Esophagus muscularis mucosa (tissue), 4 donors: ENCODE data around the gene GMDS. TPM values are rescaled to one million over a fixed set of nuclear protein-coding genes. Genes with fewer than 3 reads are reported as not detected.

Experiments
- DNase-seq: peaks from one replicate; pipeline ENCODE4 v3.0.0-alpha.2; 2017; ENCODE audit errors: extremely low spot score
- H3K27ac ChIP-seq, 4 donors: fragments of 200-600 bp; sonication (generic); replicated peaks in 1 of 4; 1 replicate in 3 of 4; 2 replicates in 1 of 4; pipeline ENCODE4 v1.5.1; 2016 to 2019; ENCODE audit warnings: mild to moderate bottlenecking in 1 of 4
- H3K27me3 ChIP-seq, 4 donors: fragments of 200-600 bp; sonication (generic); one replicate each; pipeline versions ENCODE4 v1.5.1 to v1.6.0; 2016 to 2019
- H3K36me3 ChIP-seq, 4 donors: fragments of 200-600 bp; sonication (generic); one replicate each; pipeline ENCODE4 v1.5.1; 2016 to 2019
- H3K4me1 ChIP-seq, 4 donors: fragments of 200-600 bp; sonication (generic); one replicate each; pipeline ENCODE4 v1.5.1; 2016 to 2019
- H3K4me3 ChIP-seq, 4 donors: fragments of 200-600 bp; sonication (generic); 1 replicate in 2 of 4; 2 replicates in 2 of 4; pipeline ENCODE4 v1.5.1; 2016 to 2019; ENCODE audit warnings: mild to moderate bottlenecking in 4 of 4, moderate library complexity in 1 of 4
- H3K9me3 ChIP-seq, 4 donors: fragments of 200-600 bp; sonication (generic); 1 replicate in 3 of 4; 2 replicates in 1 of 4; pipeline ENCODE4 v1.5.1; 2016 to 2019
- CTCF ChIP-seq, 3 experiments: fragments of 200-600 bp in 2 of 3; fragments of 450-650 bp in 1 of 3; sonication (generic) in 2 of 3; IDR thresholded peaks; one replicate each; pipeline ENCODE4 v1.5.1; 2017 to 2019; ENCODE audit warnings: antibody characterized with exemption in 3 of 3, mild to moderate bottlenecking in 2 of 3, moderate library complexity in 1 of 3
- EP300 ChIP-seq: sonication (generic); formaldehyde crosslinking; IDR thresholded peaks from one replicate; pipeline ENCODE4 v1.6.1; 2017; ENCODE audit warnings: antibody characterized with exemption
- POLR2A ChIP-seq: fragments of 450-650 bp; IDR thresholded peaks from one replicate; pipeline ENCODE4 v1.6.1; 2017; ENCODE audit warnings: antibody characterized with exemption, moderate library complexity, mild to moderate bottlenecking, low read depth
- POLR2AphosphoS5 ChIP-seq, 2 donors: sonication (generic); formaldehyde crosslinking; IDR thresholded peaks; one replicate each; pipeline ENCODE4 v1.6.1; 2017; ENCODE audit warnings: antibody characterized with exemption in 2 of 2
- whole genome bisulfite sequencing: methylation state at CpG from one replicate; pipeline ENCODE4 v1.1.5; 2018; 5-methylcytosine and 5-hydroxymethylcytosine counted together
- intact Hi-C: fragments of 100-400 bp; cut with DNase I; formaldehyde crosslinking; loops from one replicate; pipeline ENCODE4 v1.15.1; 2023
- total RNA-seq, 4 donors: library from RNA; depleted of rRNA; stranded (reverse); fragments of >200 nt; gene quantifications; one replicate each; pipeline versions ENCODE4 v1.1.0 to v1.2.1, GENCODE V29; 2016

Gene GMDS
- total RNA-seq, 4 donors from 2014 or later = 3.6 to 14.1 (median 6.0) TPM

GRCh38 chr6:2263896-2264295, 18.5 kb upstream of the GMDS start:
- no CpG with 5 or more reads among the region's 1 CpG for WGBS
- no peaks in the 10 kb centered on the region for H3K4me1 ChIP-seq
- H3K4me3 ChIP-seq = no peak overlapping the region
- peaks cover 0 to 20% (median 14%) of the 10 kb centered on the region in 4 donors for H3K36me3 ChIP-seq
- DNase-seq = no peak
- TF ChIP-seq EP300 = no peak
- TF ChIP-seq POLR2A = no peak
- no peaks in the 10 kb centered on the region for H3K9me3 ChIP-seq
- no peak overlapping the region for H3K27ac ChIP-seq
- no peaks in the 10 kb centered on the region for H3K27me3 ChIP-seq
- intact Hi-C loops = no loop called here

- no peak overlapping the region for H3K27ac ChIP-seq
- H3K9me3 ChIP-seq = peaks cover 0 to 9% (median 4%) of the 10 kb centered on the region in 4 donors
- no peaks in the 10 kb centered on the region for H3K4me1 ChIP-seq
- no peaks in the 10 kb centered on the region for H3K27me3 ChIP-seq
- peaks cover 0 to 24% (median 14%) of the 10 kb centered on the region in 4 donors for H3K36me3 ChIP-seq
- TF ChIP-seq POLR2A = no peak
- TF ChIP-seq POLR2AphosphoS5 (IDR thresholded peaks at IDR 0.05) = no peak
- no peak for TF ChIP-seq EP300
- TF ChIP-seq CTCF (IDR thresholded peaks at IDR 0.05) = no peak
- H3K4me3 ChIP-seq = no peak overlapping the region
- WGBS = 96% methylated on average over 5 of the region's 5 CpGs
- DNase-seq = no peak
- intact Hi-C loops = no loop called here
Observed at GRCh38 chr6:2259574-2259973, 14.2 kb upstream of the GMDS start.

DNA sequence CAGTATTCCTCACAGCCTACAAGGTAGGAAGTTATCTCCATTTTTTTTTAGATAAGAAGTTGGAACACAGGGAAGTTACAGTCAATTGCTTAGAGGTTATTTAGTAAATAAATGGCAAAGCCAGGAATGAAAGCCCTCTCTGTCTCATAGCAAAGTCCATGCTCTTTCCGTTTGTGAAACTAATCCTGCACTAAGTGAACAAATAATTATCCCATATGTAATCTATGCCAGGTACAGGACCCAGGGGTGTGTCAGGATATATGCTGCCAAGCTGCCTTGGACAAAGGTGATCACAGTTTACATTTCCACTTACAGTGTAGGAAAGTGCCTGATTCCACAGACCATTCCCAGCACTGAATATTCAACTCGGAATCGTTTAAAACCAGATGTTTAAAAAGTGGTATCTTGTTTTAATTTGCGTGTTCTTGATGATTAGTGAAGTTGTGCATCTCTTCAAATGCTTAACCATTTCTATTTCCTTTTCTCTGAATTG, 13.6 kb upstream of the GMDS start:
- H3K9me3 ChIP-seq = peaks cover 0 to 9% (median 4%) of the 10 kb centered on the region in 4 donors
- no peak for TF ChIP-seq POLR2AphosphoS5 (IDR thresholded peaks at IDR 0.05)
- TF ChIP-seq CTCF (IDR thresholded peaks at IDR 0.05) = no peak
- TF ChIP-seq EP300 = no peak
- TF ChIP-seq POLR2A = no peak
- H3K27ac ChIP-seq = no peak overlapping the region
- H3K27me3 ChIP-seq = no peaks in the 10 kb centered on the region
- no peaks in the 10 kb centered on the region for H3K4me1 ChIP-seq
- 60% methylated on average over 4 of the region's 4 CpGs for WGBS
- intact Hi-C loops = no loop called here
- H3K4me3 ChIP-seq = no peak overlapping the region
- H3K36me3 ChIP-seq = peaks cover 0 to 24% (median 12%) of the 10 kb centered on the region in 4 donors
- DNase-seq = peak; percentile 31

GRCh38 chr6:2258112-2258511, 12.7 kb upstream of the GMDS start:
- H3K4me1 ChIP-seq = no peaks in the 10 kb centered on the region
- H3K4me3 ChIP-seq = no peak overlapping the region
- H3K36me3 ChIP-seq = peaks cover 0 to 29% (median 10%) of the 10 kb centered on the region in 4 donors
- peaks cover 0 to 9% (median 4%) of the 10 kb centered on the region in 4 donors for H3K9me3 ChIP-seq
- WGBS = 88% methylated on average over 3 of the region's 3 CpGs
- DNase-seq = peak; percentile 47
- no peak for TF ChIP-seq CTCF (IDR thresholded peaks at IDR 0.05)
- TF ChIP-seq POLR2AphosphoS5 (IDR thresholded peaks at IDR 0.05) = no peak
- TF ChIP-seq EP300 = no peak
- TF ChIP-seq POLR2A = no peak
- H3K27ac ChIP-seq = no peak overlapping the region
- no peaks in the 10 kb centered on the region for H3K27me3 ChIP-seq
- intact Hi-C loops = no loop called here

DNA sequence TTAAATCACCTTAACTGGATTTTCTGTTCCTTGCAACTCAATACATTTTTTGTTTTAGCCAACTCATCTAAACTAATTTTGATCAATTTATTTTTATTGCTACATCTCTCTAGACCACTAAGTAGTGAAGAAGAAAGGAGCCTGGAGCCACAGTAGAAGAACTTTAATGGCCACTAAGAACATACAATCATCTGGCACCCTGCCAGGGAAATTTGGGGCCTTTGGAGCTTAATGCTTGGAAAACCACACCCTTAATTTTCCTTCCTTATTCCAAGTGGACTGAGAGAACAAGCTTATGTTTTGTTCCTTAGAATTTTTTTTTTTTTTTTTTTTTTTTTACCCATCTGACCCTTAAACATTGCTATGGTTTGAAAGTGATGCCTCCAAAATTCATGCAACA, 12.0 kb upstream of the GMDS start:
- Histone ChIP-seq H3K36me3 (peaks cover 0 to 36% (median 17%) of the 10 kb centered on the region in 4 donors), H3K27ac (no peak overlapping the region), H3K27me3 (no peaks in the 10 kb centered on the region), H3K4me3 (no peak overlapping the region), H3K9me3 (peaks cover 0 to 9% (median 4%) of the 10 kb centered on the region in 4 donors), H3K4me1 (no peaks in the 10 kb centered on the region)
- TF ChIP-seq POLR2A (no peak), CTCF (IDR thresholded peaks at IDR 0.05) (no peak), POLR2AphosphoS5 (IDR thresholded peaks at IDR 0.05) (no peak), EP300 (no peak)
- intact Hi-C loops = no loop called here
- peak; percentile 55 for DNase-seq
